Thymus (tissue), 11 donors: Measurements from ENCODE around the gene RFTN1. TPM values are rescaled to one million over a fixed set of nuclear protein-coding genes. Genes with fewer than 3 reads are reported as not detected.

Experiments used
- DNase-seq, 9 donors: peaks; one replicate each; pipeline ENCODE4 v3.0.0-alpha.2; 2013; ENCODE audit warnings: low spot score in 9 of 9, low read depth in 6 of 9, missing footprints in 1 of 9
- H3K27ac ChIP-seq, 2 donors: one replicate each; pipeline ENCODE4 v1.5.1; 2013; ENCODE audit warnings: control low read depth in 1 of 2, low read depth in 1 of 2, low read length in 1 of 2, mild to moderate bottlenecking in 1 of 2, moderate library complexity in 1 of 2
- H3K27me3 ChIP-seq, 2 donors: one replicate each; pipeline ENCODE4 v1.5.1; 2013; ENCODE audit warnings: low read length in 1 of 2; ENCODE audit not compliant: control insufficient read depth in 2 of 2, insufficient read depth in 1 of 2
- H3K36me3 ChIP-seq, 2 donors: one replicate each; pipeline ENCODE4 v1.5.1; 2013; ENCODE audit warnings: low read length in 1 of 2, mild to moderate bottlenecking in 1 of 2, moderate library complexity in 1 of 2; ENCODE audit not compliant: control insufficient read depth in 2 of 2, insufficient read depth in 2 of 2
- H3K4me1 ChIP-seq, 2 donors: one replicate each; pipeline ENCODE4 v1.5.1; 2013; ENCODE audit warnings: low read length in 2 of 2; ENCODE audit not compliant: control insufficient read depth in 2 of 2, insufficient read depth in 2 of 2
- H3K4me3 ChIP-seq, 2 donors: one replicate each; pipeline ENCODE4 v1.5.1; 2013; ENCODE audit warnings: low read length in 2 of 2, control low read depth in 1 of 2, mild to moderate bottlenecking in 1 of 2
- H3K9me3 ChIP-seq, 2 donors: one replicate each; pipeline ENCODE4 v1.5.1; 2013; ENCODE audit warnings: low read length in 1 of 2, mild to moderate bottlenecking in 1 of 2; ENCODE audit not compliant: control insufficient read depth in 2 of 2, insufficient read depth in 1 of 2
- WGBS: extraction: QIAGEN DNeasy Blood & Tissue Kit; methylation state at CpG from one replicate; pipeline ENCODE4 v1.1.7; 2013; 5-methylcytosine and 5-hydroxymethylcytosine counted together
- polyA plus RNA-seq: library from polyadenylated mRNA; stranded (reverse); fragments of 200-250 nt; gene quantifications from one replicate; pipeline ENCODE4 v1.2.3, GENCODE V29; 2013
- total RNA-seq: library from RNA; stranded (reverse); fragments of 120-200 nt; gene quantifications from one replicate; pipeline ENCODE4 v1.2.4, GENCODE V29; 2013
- donor health status: healthy.

The RFTN1 gene
- total and polyA plus RNA-seq, 2 donors, result 57.6 to 87.8 TPM

DNA sequence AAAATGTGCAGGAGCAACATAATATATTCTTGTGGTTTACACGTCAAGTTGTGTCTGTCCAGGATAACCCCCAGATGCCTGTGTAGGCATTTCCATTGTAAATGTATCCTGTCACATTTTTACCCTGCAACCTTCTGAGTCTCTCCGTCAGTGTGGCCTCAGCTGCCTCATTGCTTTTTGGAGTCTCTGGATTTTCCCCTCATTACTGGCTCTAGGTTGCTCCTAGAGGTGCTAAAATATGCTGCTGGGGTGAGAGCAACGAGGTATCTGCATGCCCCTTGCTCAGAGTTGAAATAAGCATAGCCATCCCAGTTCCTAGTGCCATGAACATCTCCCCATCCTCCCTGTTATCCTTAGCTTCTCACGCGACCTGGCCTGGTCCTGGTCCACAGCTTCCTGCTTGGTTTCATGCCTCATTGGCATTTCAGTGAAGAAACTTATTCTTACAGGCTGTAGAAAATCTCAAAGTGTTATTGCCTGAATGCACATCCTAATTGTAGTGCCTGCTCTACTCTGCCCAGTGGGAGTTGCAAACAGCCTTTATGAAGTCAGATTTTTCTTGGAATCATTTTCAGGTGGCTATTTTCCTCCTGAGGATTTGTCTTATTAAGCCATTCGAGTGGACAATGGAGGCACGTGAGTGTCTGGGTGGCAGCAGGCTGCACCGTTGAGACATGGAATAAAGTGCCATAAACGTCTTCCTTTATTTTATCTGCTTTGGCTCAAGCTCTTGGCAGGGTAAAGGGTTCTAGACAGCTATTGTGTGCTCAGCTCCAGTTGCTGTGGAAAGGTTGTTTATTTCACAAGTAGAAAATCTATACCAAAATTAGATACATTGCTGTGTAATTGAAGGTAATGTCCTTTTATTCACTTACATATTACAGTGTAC, 215.3 kb downstream of the RFTN1 start:
- peaks cover 0 to 5% of the 10 kb centered on the region in 2 donors for H3K9me3 ChIP-seq
- H3K4me1 ChIP-seq, result peaks cover 30 to 47% of the 10 kb centered on the region in 2 donors
- H3K27me3 ChIP-seq, result no peaks in the 10 kb centered on the region
- no peak overlapping the region for H3K4me3 ChIP-seq
- H3K27ac ChIP-seq, result peak overlapping the region in 1 of 2 donors; percentile 55
- 95% methylated on average over 9 of the region's 9 CpGs for WGBS
- DNase-seq, result no peak
- H3K36me3 ChIP-seq, result peaks cover 0 to 44% of the 10 kb centered on the region in 2 donors

DNA sequence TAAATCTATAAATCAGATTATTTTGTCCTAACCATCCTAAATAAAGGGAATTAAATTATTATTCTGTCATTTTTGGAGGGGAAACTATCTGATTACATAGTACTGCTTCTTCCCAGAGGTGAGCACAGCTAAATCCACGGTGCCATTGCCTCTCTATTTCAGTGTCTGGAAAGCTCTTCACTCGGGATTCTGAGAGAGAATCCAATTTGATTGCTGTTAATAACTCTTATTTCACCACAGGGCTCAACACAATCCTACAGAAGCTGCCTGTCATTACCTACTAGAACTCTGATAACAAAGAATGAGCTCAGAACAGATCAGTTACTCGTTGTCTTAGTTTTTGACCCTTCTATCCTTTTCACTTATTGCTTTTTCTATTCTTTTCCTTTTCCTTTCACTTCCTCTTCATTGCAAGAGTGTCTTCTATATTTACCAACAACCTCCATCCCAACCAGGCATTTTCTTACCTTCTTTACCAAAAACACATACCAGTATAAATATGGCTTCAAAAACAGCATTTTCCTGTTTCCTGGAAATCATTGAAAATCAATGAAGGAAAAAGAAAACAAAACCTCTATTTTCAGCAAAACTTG, 218.1 kb downstream of the RFTN1 start:
- Histone ChIP-seq H3K9me3 (peaks cover 0 to 7% of the 10 kb centered on the region in 2 donors), H3K27me3 (no peaks in the 10 kb centered on the region), H3K4me1 (peaks cover 15 to 20% of the 10 kb centered on the region in 2 donors), H3K36me3 (peaks cover 0 to 42% of the 10 kb centered on the region in 2 donors), H3K4me3 (no peak overlapping the region), H3K27ac (no peak overlapping the region)
- no peak for DNase-seq
- 93% methylated on average over 3 of the region's 3 CpGs for WGBS

DNA sequence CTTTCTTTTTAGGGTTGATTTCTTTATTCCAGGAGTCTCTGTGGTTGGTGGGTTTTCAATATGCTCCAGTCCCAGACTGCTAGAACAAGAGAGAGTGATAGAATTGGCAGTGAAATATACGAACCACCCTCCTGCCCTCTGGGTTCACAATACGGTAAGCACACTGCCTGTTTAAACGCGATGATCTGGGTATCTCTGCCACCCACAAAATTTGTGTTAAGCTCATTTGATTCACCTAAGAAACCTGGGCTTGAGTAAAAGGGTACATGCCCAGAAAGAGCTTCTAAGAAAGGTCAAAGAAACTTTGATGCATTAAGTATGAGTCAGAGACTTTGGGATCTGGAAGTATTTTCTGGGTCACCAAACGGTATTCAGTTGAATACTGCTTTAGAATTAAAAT, 218.7 kb downstream of the RFTN1 start:
- Histone ChIP-seq H3K4me1 (peaks cover 13 to 20% of the 10 kb centered on the region in 2 donors), H3K4me3 (no peak overlapping the region), H3K9me3 (peaks cover 0 to 7% of the 10 kb centered on the region in 2 donors), H3K27ac (peak overlapping the region in 1 of 2 donors; percentile 15), H3K36me3 (peaks cover 0 to 44% of the 10 kb centered on the region in 2 donors), H3K27me3 (no peaks in the 10 kb centered on the region)
- DNase-seq, result no peak
- 86% methylated on average over 5 of the region's 5 CpGs for WGBS

DNA sequence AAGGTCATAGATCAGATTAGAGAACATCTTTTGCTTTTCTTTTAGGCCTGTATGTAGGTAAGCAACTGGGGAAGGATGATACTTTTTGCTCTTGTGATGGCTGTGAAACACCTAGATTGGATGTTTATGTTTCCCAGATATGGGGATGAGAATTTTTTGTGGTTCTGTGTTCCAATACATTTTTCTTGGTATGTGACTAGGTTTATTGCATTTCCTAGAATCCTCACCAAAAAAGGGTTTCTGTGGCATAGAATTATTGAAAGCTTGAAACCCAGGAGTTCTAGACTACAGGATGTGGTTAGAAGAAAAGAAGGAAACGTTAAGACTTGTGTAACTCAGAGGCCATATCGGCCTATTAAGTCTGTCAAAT, 222.7 kb downstream of the RFTN1 start:
- peak in 4 of 9 donors; percentile 58 to 90 (median 71) for DNase-seq
- peaks cover 0 to 7% of the 10 kb centered on the region in 2 donors for H3K9me3 ChIP-seq
- peaks cover 0 to 42% of the 10 kb centered on the region in 2 donors for H3K36me3 ChIP-seq
- H3K27me3 ChIP-seq, result no peaks in the 10 kb centered on the region
- H3K4me1 ChIP-seq, result peaks cover 9 to 41% of the 10 kb centered on the region in 2 donors
- peak overlapping the region in 1 of 2 donors; percentile 26 for H3K4me3 ChIP-seq
- H3K27ac ChIP-seq, result peak overlapping the region; percentile 55 to 78
- under 1% methylated on average over 2 of the region's 2 CpGs for WGBS

DNA sequence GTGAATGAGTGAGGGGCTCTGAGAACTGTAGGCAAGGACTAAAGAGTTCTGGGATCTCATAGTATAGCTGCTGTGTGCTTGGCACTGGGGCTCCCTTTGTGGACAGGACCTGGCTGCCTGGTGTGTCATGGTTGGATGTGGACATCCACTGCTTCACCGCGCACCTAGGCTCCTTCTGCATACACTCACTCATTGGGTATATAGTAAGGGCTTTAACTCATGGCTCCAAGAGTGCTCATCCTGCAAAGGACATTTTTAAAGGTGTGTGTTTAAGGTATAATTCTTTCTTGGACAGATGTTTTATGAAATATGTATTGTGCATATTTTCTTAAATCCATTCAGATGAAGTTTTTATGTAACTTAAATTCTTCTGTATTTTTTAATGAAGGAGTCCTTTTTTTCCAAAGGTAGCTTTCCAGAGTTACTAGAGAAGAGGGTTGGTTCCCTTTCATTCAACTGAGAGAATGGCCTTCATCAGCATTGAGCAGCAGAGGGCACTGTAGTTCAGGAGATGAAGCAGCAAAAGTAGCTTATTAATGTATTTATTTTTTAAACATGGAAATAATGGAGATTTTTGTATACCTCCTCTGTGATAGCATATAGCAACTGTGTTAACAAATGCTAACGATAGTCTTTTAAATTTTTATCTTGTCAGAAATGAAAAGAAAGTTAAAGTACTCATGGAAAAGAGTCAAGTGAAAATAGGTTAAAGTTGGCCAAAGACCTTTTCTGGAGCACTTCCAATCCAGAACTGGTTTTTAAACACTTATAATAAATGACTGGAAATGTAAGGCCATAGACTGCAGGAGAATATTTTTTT, 223.3 kb downstream of the RFTN1 start:
- Histone ChIP-seq H3K9me3 (peaks cover 0 to 7% of the 10 kb centered on the region in 2 donors), H3K27ac (peak overlapping the region; percentile 42 to 78), H3K4me3 (peak overlapping the region; percentile 6 to 26), H3K27me3 (no peaks in the 10 kb centered on the region), H3K4me1 (peaks cover 7 to 43% of the 10 kb centered on the region in 2 donors), H3K36me3 (peaks cover 0 to 37% of the 10 kb centered on the region in 2 donors)
- DNase-seq, result peak in 3 of 9 donors; percentile 56 to 86 (median 63)
- WGBS, result 64% methylated on average over 3 of the region's 3 CpGs

DNA sequence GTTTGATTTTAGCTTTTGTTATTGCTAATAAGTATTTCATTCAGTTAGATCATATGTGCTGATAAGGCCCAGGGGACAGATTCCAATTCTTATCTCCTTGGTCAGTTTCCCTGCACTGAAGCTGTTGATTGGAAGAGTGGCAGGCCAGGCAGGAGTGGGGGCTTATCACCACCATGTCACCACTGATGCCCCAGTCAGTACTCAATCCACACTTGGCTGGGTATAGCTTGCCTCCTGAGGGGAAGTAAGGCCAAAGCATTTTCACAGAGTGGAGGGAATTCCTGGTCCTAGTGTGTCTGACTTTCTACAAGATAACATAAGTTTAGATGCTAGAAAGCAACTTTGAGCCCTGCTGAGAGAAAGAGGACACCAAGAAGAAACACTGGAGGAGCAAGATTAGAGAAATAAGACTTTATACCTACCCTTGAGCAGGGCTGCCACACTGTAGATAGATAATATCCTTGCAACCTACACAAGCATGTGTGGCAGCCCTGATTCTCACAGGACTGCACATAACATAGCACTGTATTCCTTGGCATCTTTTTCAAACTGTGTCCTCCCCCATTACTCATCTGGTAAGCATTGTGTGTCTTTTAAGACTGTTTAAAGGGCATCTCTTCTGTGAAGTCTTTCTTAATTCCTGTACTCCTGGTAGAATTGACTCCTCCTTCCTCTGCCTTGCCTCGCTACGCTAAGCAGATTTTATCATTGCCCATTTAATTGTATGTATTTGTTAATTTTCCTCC, 224.2 kb downstream of the RFTN1 start:
- peak overlapping the region; percentile 16 to 44 for H3K4me3 ChIP-seq
- H3K36me3 ChIP-seq, result peaks cover 0 to 34% of the 10 kb centered on the region in 2 donors
- WGBS, result 59% methylated on average over 2 of the region's 2 CpGs
- H3K4me1 ChIP-seq, result peaks cover 6 to 43% of the 10 kb centered on the region in 2 donors
- peak overlapping the region; percentile 36 to 70 for H3K27ac ChIP-seq
- no peaks in the 10 kb centered on the region for H3K27me3 ChIP-seq
- H3K9me3 ChIP-seq, result peaks cover 0 to 6% of the 10 kb centered on the region in 2 donors
- DNase-seq, result peak in 1 of 9 donors; percentile 19

DNA sequence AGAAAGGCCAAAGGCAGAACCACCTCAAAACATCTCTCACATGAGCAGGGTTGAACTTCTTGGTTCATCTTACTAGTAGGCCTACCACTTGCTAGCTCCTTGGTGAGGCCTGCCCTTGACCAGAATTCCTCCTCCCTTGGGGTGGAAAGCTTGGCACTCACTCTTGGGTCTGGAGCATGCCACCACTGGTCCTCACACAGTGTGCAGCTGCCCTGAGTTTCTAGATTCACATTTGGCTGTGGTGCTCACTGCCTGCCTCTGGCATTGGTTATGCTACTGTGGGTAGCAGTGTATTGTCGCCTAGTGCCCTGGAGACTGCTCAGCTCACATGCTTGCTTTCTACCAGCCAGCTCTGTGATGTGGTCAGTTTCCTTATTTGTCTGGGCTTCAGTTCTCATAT, 224.8 kb downstream of the RFTN1 start:
- H3K27ac ChIP-seq, result peak overlapping the region; percentile 47
- peak overlapping the region; percentile 44 for H3K4me3 ChIP-seq
- DNase-seq, result peak in 1 of 9 donors; percentile 36
- H3K9me3 ChIP-seq, result peaks cover 0 to 2% of the 10 kb centered on the region in 2 donors
- WGBS, result 63% methylated on average over 1 of the region's 1 CpG
- peaks cover 6 to 43% of the 10 kb centered on the region in 2 donors for H3K4me1 ChIP-seq
- H3K36me3 ChIP-seq, result peaks cover 0 to 32% of the 10 kb centered on the region in 2 donors
- H3K27me3 ChIP-seq, result no peaks in the 10 kb centered on the region
